Thyroid gland (tissue), 4 donors: ENCODE results near the gene ZMYND10. TPM values are rescaled to one million over a fixed set of nuclear protein-coding genes. Genes with fewer than 3 reads are reported as not detected.

ENCODE experiments used
- DNase-seq, 2 donors: peaks; one replicate each; pipeline ENCODE4 v3.0.0-alpha.2; 2019
- H3K27ac ChIP-seq, 3 donors: fragments of 200-600 bp; sonication (generic); 1 replicate in 2 of 3; 2 replicates in 1 of 3; pipeline ENCODE4 v1.5.1; 2016 to 2019; ENCODE audit warnings: mild to moderate bottlenecking in 1 of 3, moderate library complexity in 1 of 3
- H3K27me3 ChIP-seq: fragments of 200-600 bp; sonication (generic); one replicate; pipeline ENCODE4 v1.5.1; 2019
- H3K36me3 ChIP-seq, 2 donors: fragments of 200-600 bp; sonication (generic); one replicate each; pipeline ENCODE4 v1.5.1; 2016 to 2019
- H3K4me1 ChIP-seq, 2 donors: fragments of 200-600 bp; sonication (generic); one replicate each; pipeline ENCODE4 v1.5.1; 2017 to 2019
- H3K4me3 ChIP-seq, 3 donors: fragments of 200-600 bp; sonication (generic); replicated peaks in 1 of 3; 1 replicate in 2 of 3; 2 replicates in 1 of 3; pipeline ENCODE4 v1.5.1; 2016; ENCODE audit warnings: mild to moderate bottlenecking in 1 of 3
- H3K9me3 ChIP-seq: fragments of 200-600 bp; sonication (generic); one replicate; pipeline ENCODE4 v1.5.1; 2017
- CTCF ChIP-seq, 6 experiments: fragments of 200-600 bp in 3 of 6; fragments of 450-650 bp in 3 of 6; sonication (generic) in 3 of 6; IDR thresholded peaks; one replicate each; pipeline ENCODE4 v1.5.1; 2016 to 2019; ENCODE audit warnings: antibody characterized with exemption in 6 of 6, mild to moderate bottlenecking in 2 of 6, inconsistent platforms in 1 of 6, moderate library complexity in 1 of 6
- POLR2A ChIP-seq, 2 donors: fragments of 450-650 bp; IDR thresholded peaks; one replicate each; pipeline ENCODE4 v1.6.1; 2017; ENCODE audit warnings: antibody characterized with exemption in 2 of 2, mild to moderate bottlenecking in 2 of 2, moderate library complexity in 1 of 2
- WGBS, 2 donors: methylation state at CpG; one replicate each; pipeline ENCODE4 v1.1.5; 2017; 5-methylcytosine and 5-hydroxymethylcytosine counted together
- intact Hi-C: fragments of 100-400 bp; cut with DNase I; formaldehyde crosslinking; loops from one replicate; pipeline ENCODE4 v1.15.1; 2023
- total RNA-seq, 4 donors: library from RNA; depleted of rRNA; stranded (reverse); fragments of >200 nt; gene quantifications; one replicate each; pipeline ENCODE4 v1.2.3, GENCODE V29; 2016

Gene ZMYND10
- total RNA-seq, 4 donors from 2014 or later, result 3.6 to 8.1 (median 4.4) TPM

- intact Hi-C loops, result no loop called here
- H3K27me3 ChIP-seq, result no peaks in the 10 kb centered on the region
- TF ChIP-seq POLR2A (IDR thresholded peaks at IDR 0.05) (no peak), CTCF (IDR thresholded peaks at IDR 0.05) (no peak)
- no peaks in the 10 kb centered on the region for H3K9me3 ChIP-seq
- DNase-seq, result no peak
- no peak overlapping the region for H3K27ac ChIP-seq
- H3K4me3 ChIP-seq, result no peak overlapping the region
- H3K36me3 ChIP-seq, result peaks cover 23 to 28% of the 10 kb centered on the region in 2 donors
- 56 to 69% methylated on average over 2 of the region's 2 CpGs for WGBS, 2 donors
- H3K4me1 ChIP-seq, result peaks cover 46 to 59% of the 10 kb centered on the region in 2 donors
Observed at GRCh38 chr3:50352781-50353180, 7.2 kb upstream of the ZMYND10 start.

GRCh38 chr3:50351323-50351697 lies 5.8 kb upstream of the ZMYND10 start:
- DNase-seq, result no peak
- intact Hi-C loops, result no loop called here
- H3K27ac ChIP-seq, result peak overlapping the region in 2 of 3 donors; percentile 9 to 90
- H3K4me1 ChIP-seq, result peaks cover 34 to 46% of the 10 kb centered on the region in 2 donors
- H3K9me3 ChIP-seq, result no peaks in the 10 kb centered on the region
- H3K4me3 ChIP-seq, result peak overlapping the region in 2 of 3 donors; percentile 56 to 75
- no peaks in the 10 kb centered on the region for H3K27me3 ChIP-seq
- H3K36me3 ChIP-seq, result peaks cover 23 to 28% of the 10 kb centered on the region in 2 donors
- 43 to 64% methylated on average over 10 to 11 of the region's 11 CpGs for WGBS, 2 donors
- TF ChIP-seq CTCF (IDR thresholded peaks at IDR 0.05), result no peak
- TF ChIP-seq POLR2A (IDR thresholded peaks at IDR 0.05), result no peak

- DNase-seq, result peak; percentile 97 to 98
- Histone ChIP-seq H3K27me3 (no peaks in the 10 kb centered on the region), H3K36me3 (peaks cover 23 to 28% of the 10 kb centered on the region in 2 donors), H3K9me3 (no peaks in the 10 kb centered on the region), H3K4me1 (peaks cover 30 to 46% of the 10 kb centered on the region in 2 donors), H3K27ac (peak within 1 kb of the TSS; percentile 84 to 92 (median 90)), H3K4me3 (peak within 1 kb of the TSS; percentile 56 to 75 (median 60))
- WGBS, 2 donors, result 0 to 2% methylated on average over 17 to 22 of the region's 64 CpGs
- peak in 1 of 2 donors; percentile 91 for TF ChIP-seq POLR2A (IDR thresholded peaks at IDR 0.05)
- TF ChIP-seq CTCF (IDR thresholded peaks at IDR 0.05), result no peak
- intact Hi-C loops, result no loop called here
Observed at GRCh38 chr3:50350527-50351322, 5.2 kb upstream of the ZMYND10 start, which contains the start of the genes CYB561D2 and NPRL2. TSS of gene CYB561D2 (plus strand) at chr3:50350862. CDS start at chr3:50351434, 572 bp downstream. TSS of gene NPRL2 (minus strand) at chr3:50350775. CDS start at chr3:50350652, 123 bp downstream.

- intact Hi-C loops, result no loop called here
- Histone ChIP-seq H3K27ac (peak overlapping the region; percentile 11 to 92 (median 90)), H3K27me3 (no peaks in the 10 kb centered on the region), H3K9me3 (no peaks in the 10 kb centered on the region), H3K36me3 (peaks cover 20 to 26% of the 10 kb centered on the region in 2 donors), H3K4me1 (peaks cover 30 to 46% of the 10 kb centered on the region in 2 donors), H3K4me3 (peak overlapping the region; percentile 56 to 75 (median 60))
- WGBS, 2 donors, result 13 to 18% methylated on average over 7 of the region's 7 CpGs
- TF ChIP-seq POLR2A (IDR thresholded peaks at IDR 0.05) (no peak), CTCF (IDR thresholded peaks at IDR 0.05) (no peak)
- DNase-seq, result no peak
Observed at GRCh38 chr3:50350213-50350526, 4.6 kb upstream of the ZMYND10 start.

GRCh38 chr3:50347187-50347813 lies 1.8 kb upstream of the ZMYND10 start:
- DNase-seq, result peak; percentile 78 to 83
- Histone ChIP-seq H3K27ac (no peak overlapping the region), H3K36me3 (no peaks in the 10 kb centered on the region), H3K4me3 (no peak overlapping the region), H3K4me1 (peaks cover 29 to 39% of the 10 kb centered on the region in 2 donors), H3K9me3 (no peaks in the 10 kb centered on the region), H3K27me3 (no peaks in the 10 kb centered on the region)
- intact Hi-C loops, result no loop called here
- TF ChIP-seq POLR2A (IDR thresholded peaks at IDR 0.05), result no peak
- TF ChIP-seq CTCF (IDR thresholded peaks at IDR 0.05), result peak in 5 of 6 experiments; percentile 39 to 78 (median 54)
- 29 to 30% methylated on average over 14 of the region's 14 CpGs for WGBS, 2 donors
